Calu3 (cell line): Measurements from ENCODE around the gene AFAP1L2. TPM values are rescaled to one million over a fixed set of nuclear protein-coding genes. Genes with fewer than 3 reads are reported as not detected.

Experiments
- BruUV-seq: library from RNA; stranded (reverse); fragments of 400-500 nt; replicated peaks from 2 replicates; lab custom pipeline; 2021; lab: Mats Ljungman, UMichigan
- CTCF ChIA-PET: fragments of 300-600 bp; sonication (Branson Sonifier 250); formaldehyde crosslinking; loops from one replicate; lab custom pipeline; 2022; ENCODE audit warnings: antibody characterized with exemption; lab: Charles Lee
- DNase-seq: peaks from one replicate; pipeline ENCODE4 v3.0.0; 2022
- H3K27ac Mint-ChIP-seq: one replicate; pipeline ENCODE4 v1.8.0; 2022; ENCODE audit warnings: mixed read lengths; ENCODE audit not compliant: unreplicated experiment
- H3K27me3 Mint-ChIP-seq: one replicate; pipeline ENCODE4 v1.8.0; 2022; ENCODE audit warnings: mixed read lengths; ENCODE audit not compliant: unreplicated experiment
- H3K36me3 Mint-ChIP-seq: one replicate; pipeline ENCODE4 v1.8.0; 2022; ENCODE audit warnings: mild to moderate bottlenecking, moderate library complexity, mixed read lengths; ENCODE audit not compliant: insufficient read depth, unreplicated experiment
- H3K4me1 Mint-ChIP-seq: one replicate; pipeline ENCODE4 v1.8.0; 2022; ENCODE audit warnings: mild to moderate bottlenecking, low read depth, mixed read lengths; ENCODE audit not compliant: unreplicated experiment
- H3K4me3 Mint-ChIP-seq: one replicate; pipeline ENCODE4 v1.8.0; 2022; ENCODE audit warnings: mild to moderate bottlenecking, low read depth, moderate library complexity, mixed read lengths; ENCODE audit not compliant: unreplicated experiment
- H3K9me3 Mint-ChIP-seq: one replicate; pipeline ENCODE4 v1.8.0; 2022; ENCODE audit warnings: low read depth, mixed read lengths; ENCODE audit not compliant: unreplicated experiment
- intact Hi-C: fragments of 100-400 bp; cut with micrococcal nuclease; formaldehyde crosslinking; loops from one replicate; pipeline ENCODE4 v1.10.0; 2022; ENCODE audit not compliant: unreplicated experiment
- total RNA-seq: library from RNA; stranded (reverse); gene quantifications from 2 replicates; pipeline ENCODE4 v1.2.3, GENCODE V29; 2022
- TF ChIP-seq, protein P1 (sequence below): fragments of 200-600 bp; IDR thresholded peaks from one replicate; pipeline ENCODE4 v1.8.0; 2022; ENCODE audit warnings: antibody characterized with exemption; ENCODE audit not compliant: unreplicated experiment

Gene AFAP1L2
- total RNA-seq, 1 experiment from 2014 or later: 0.76 TPM

DNA sequence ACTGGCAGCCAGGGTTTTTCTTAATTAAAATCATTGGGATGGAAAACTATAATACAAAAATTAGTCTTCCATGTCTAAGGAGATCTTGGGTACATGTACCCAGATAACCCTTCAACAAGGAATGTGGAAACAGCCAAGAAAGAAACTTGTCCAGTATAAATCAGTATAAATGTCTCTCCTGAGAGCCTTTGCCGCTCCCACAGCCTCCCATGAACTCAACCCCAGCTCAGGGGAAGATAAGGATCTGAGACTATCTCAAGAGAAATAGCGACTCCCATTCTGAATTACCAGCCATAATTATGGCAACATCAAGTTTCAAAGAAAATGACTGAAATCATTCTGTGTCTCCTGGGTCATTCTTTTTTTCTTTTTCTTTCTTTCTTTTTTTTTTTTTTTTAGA, 32.6 kb upstream of the AFAP1L2 start:
- CTCF ChIA-PET: interaction anchor here (0.7 kb wide), 1 partner anchor 1618 kb away, joined by 4 read pairs; no protein-coding TSS in a partner anchor
- intact Hi-C loops: loop anchor here (1.0 kb wide), 1 partner anchor 133 kb away; no protein-coding TSS in a partner anchor
- H3K27ac Mint-ChIP-seq: no peak overlapping the region
- TF ChIP-seq, protein P1, sequence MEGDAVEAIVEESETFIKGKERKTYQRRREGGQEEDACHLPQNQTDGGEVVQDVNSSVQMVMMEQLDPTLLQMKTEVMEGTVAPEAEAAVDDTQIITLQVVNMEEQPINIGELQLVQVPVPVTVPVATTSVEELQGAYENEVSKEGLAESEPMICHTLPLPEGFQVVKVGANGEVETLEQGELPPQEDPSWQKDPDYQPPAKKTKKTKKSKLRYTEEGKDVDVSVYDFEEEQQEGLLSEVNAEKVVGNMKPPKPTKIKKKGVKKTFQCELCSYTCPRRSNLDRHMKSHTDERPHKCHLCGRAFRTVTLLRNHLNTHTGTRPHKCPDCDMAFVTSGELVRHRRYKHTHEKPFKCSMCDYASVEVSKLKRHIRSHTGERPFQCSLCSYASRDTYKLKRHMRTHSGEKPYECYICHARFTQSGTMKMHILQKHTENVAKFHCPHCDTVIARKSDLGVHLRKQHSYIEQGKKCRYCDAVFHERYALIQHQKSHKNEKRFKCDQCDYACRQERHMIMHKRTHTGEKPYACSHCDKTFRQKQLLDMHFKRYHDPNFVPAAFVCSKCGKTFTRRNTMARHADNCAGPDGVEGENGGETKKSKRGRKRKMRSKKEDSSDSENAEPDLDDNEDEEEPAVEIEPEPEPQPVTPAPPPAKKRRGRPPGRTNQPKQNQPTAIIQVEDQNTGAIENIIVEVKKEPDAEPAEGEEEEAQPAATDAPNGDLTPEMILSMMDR: no peak
- peaks cover 11% of the 10 kb centered on the region for H3K36me3 Mint-ChIP-seq
- no peak overlapping the region for H3K4me3 Mint-ChIP-seq
- H3K27me3 Mint-ChIP-seq: no peaks in the 10 kb centered on the region
- H3K4me1 Mint-ChIP-seq: no peaks in the 10 kb centered on the region
- no peak for DNase-seq
- H3K9me3 Mint-ChIP-seq: no peaks in the 10 kb centered on the region
- no TSS peak for BruUV-seq

DNA sequence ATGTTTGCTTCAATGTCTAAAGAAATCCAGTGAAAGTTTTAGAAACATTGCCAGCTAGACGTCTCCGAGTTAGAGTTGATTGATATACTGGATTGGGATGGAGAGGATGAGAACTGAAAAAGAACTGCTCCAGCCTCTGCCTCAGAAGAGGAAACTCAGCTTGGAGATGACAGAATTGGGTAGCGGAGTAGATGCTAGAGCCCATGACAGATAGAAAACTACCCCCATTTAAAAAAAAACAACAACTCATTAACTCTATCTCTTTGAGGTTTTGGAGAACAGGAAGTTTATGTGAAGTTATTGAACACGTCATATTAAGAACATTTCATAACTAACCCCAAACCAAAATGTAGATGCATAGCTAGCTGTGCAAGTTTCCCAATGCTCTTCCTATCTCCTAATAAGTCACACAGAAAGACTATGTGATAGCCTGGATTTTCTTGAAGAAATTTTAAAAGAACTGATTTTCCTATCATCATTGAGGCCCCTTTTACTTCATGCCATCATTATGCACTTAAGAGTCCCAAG, 28.3 kb upstream of the AFAP1L2 start:
- no TSS peak for BruUV-seq
- Mint-ChIP-seq H3K36me3 (peaks cover 8% of the 10 kb centered on the region), H3K9me3 (no peaks in the 10 kb centered on the region), H3K27ac (no peak overlapping the region), H3K27me3 (no peaks in the 10 kb centered on the region), H3K4me1 (no peaks in the 10 kb centered on the region), H3K4me3 (no peak overlapping the region)
- no peak for DNase-seq
- TF ChIP-seq, protein P1: no peak
- CTCF ChIA-PET: no interaction called here
- intact Hi-C loops: no loop called here

DNA sequence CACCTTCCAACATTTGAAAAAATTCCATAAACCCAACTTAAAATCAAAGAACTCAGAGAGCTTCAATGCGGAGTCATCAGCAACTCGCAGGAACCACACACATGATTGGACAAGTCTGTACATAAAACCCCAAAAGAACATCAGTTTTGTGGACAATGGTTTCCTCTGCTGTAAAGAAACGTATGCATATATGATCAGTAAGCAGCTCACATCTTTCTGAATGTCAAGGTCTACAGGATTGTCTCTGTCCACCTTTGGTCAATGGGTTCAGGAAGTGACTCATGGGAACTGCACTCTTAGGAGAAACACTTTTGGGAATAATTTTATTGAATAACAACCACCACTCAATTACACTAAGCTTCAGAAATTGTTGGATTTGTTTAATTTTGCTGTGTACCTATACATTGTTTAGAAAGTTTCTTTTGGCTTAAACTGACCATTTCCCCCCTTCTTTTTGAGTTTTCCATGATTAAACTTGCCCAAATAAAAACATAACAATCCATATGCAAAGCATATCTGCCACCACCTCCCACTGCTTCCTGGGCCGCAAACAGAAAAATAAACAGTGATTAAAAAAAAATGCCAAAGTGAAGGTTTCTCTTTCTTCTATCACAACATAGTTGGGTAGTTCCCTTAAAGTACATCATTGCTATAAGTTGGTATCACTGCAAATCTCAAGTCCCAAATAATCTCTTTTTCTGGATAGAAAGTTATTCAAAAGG, 27.3 kb upstream of the AFAP1L2 start:
- intact Hi-C loops: no loop called here
- no peak for DNase-seq
- H3K27ac Mint-ChIP-seq: no peak overlapping the region
- BruUV-seq: TSS peak; percentile 12
- TF ChIP-seq, protein P1: no peak
- no peaks in the 10 kb centered on the region for H3K27me3 Mint-ChIP-seq
- no peak overlapping the region for H3K4me3 Mint-ChIP-seq
- CTCF ChIA-PET: no interaction called here
- no peaks in the 10 kb centered on the region for H3K4me1 Mint-ChIP-seq
- H3K9me3 Mint-ChIP-seq: no peaks in the 10 kb centered on the region
- H3K36me3 Mint-ChIP-seq: peaks cover 5% of the 10 kb centered on the region

GRCh38 chr10:114430688-114431413, 26.5 kb upstream of the AFAP1L2 start:
- peaks cover 5% of the 10 kb centered on the region for H3K36me3 Mint-ChIP-seq
- H3K27ac Mint-ChIP-seq: no peak overlapping the region
- DNase-seq: no peak
- intact Hi-C loops: no loop called here
- H3K27me3 Mint-ChIP-seq: no peaks in the 10 kb centered on the region
- H3K4me3 Mint-ChIP-seq: no peak overlapping the region
- CTCF ChIA-PET: interaction anchor here (1.1 kb wide), 1 partner anchor 14 kb away, joined by 3 read pairs; no protein-coding TSS in a partner anchor
- no TSS peak for BruUV-seq
- no peaks in the 10 kb centered on the region for H3K9me3 Mint-ChIP-seq
- TF ChIP-seq, protein P1: no peak
- no peaks in the 10 kb centered on the region for H3K4me1 Mint-ChIP-seq
